Measurements from ENCODE around the gene VMAC. TPM values are rescaled to one million over a fixed set of nuclear protein-coding genes. Genes with fewer than 3 reads are reported as not detected.

VMAC gene
- total RNA-seq, 6 experiments from 2014 or later = 1.7 to 3.9 (median 2.8) TPM

DNA sequence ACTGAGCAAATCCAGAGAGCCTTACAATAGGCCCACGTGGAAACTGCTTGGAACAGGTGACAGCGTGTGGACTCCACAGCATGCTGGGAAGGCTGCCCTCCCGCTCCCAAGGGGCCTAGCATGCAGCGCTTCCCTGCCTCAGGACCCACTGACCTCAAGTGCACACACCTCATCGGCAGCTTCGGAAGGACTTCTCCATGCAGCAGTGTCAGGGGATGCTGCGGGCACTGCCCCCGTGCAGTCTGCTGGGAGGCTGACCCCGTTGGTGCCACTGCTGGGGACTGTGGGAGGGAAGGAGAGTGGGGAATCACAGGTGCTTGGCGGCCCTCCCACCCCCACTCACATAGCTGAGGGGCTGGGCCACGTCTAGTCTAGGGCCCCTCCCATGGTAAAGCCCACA lies 26.6 kb downstream of the VMAC start:
- no peak for DNase-seq
- ATAC-seq = no peak
- 100% methylated on average over 1 of the region's 11 CpGs for WGBS (ENCODE audit: insufficient coverage, low coverage, low lambda C conversion rate, missing lambda C conversion rate)
- Histone ChIP-seq H3K27ac (no peak overlapping the region), H3K4me3 (no peak overlapping the region), H3K27me3 (no peaks in the 10 kb centered on the region), H3K4me1 (peaks cover 0 to 22% (median 10%) of the 10 kb centered on the region in 4 donors), H3K9me3 (no peaks in the 10 kb centered on the region), H3K36me3 (peaks cover 0 to 54% (median 13%) of the 10 kb centered on the region in 4 donors)
- no peak for TF ChIP-seq POLR2A (IDR thresholded peaks at IDR 0.05)
- TF ChIP-seq, protein P1, sequence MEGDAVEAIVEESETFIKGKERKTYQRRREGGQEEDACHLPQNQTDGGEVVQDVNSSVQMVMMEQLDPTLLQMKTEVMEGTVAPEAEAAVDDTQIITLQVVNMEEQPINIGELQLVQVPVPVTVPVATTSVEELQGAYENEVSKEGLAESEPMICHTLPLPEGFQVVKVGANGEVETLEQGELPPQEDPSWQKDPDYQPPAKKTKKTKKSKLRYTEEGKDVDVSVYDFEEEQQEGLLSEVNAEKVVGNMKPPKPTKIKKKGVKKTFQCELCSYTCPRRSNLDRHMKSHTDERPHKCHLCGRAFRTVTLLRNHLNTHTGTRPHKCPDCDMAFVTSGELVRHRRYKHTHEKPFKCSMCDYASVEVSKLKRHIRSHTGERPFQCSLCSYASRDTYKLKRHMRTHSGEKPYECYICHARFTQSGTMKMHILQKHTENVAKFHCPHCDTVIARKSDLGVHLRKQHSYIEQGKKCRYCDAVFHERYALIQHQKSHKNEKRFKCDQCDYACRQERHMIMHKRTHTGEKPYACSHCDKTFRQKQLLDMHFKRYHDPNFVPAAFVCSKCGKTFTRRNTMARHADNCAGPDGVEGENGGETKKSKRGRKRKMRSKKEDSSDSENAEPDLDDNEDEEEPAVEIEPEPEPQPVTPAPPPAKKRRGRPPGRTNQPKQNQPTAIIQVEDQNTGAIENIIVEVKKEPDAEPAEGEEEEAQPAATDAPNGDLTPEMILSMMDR (IDR thresholded peaks at IDR 0.05) = no peak
- intact Hi-C loops (cut with DNase I) = no loop called here

- peaks cover 0 to 28% (median 14%) of the 10 kb centered on the region in 4 donors for H3K4me1 ChIP-seq
- DNase-seq = no peak
- no peak overlapping the region for H3K27ac ChIP-seq
- no peak for ATAC-seq
- 100% methylated on average over 5 of the region's 18 CpGs for WGBS (ENCODE audit: insufficient coverage, low coverage, low lambda C conversion rate, missing lambda C conversion rate)
- no peaks in the 10 kb centered on the region for H3K9me3 ChIP-seq
- no peaks in the 10 kb centered on the region for H3K27me3 ChIP-seq
- TF ChIP-seq, protein P1 (IDR thresholded peaks at IDR 0.05) = no peak
- TF ChIP-seq POLR2A (IDR thresholded peaks at IDR 0.05) = no peak
- intact Hi-C loops (cut with DNase I) = no loop called here
- H3K36me3 ChIP-seq = peaks cover 0 to 47% (median 12%) of the 10 kb centered on the region in 4 donors
- H3K4me3 ChIP-seq = no peak overlapping the region
These were observed 27.5 kb downstream of the VMAC start for GRCh38 chr19:5932146-5932545.

- intact Hi-C loops (cut with DNase I) = no loop called here
- no peak for TF ChIP-seq POLR2A (IDR thresholded peaks at IDR 0.05)
- TF ChIP-seq, protein P1 (IDR thresholded peaks at IDR 0.05) = no peak
- Histone ChIP-seq H3K4me1 (peaks cover 0 to 28% (median 14%) of the 10 kb centered on the region in 4 donors), H3K9me3 (no peaks in the 10 kb centered on the region), H3K27ac (no peak overlapping the region), H3K27me3 (no peaks in the 10 kb centered on the region), H3K36me3 (peaks cover 0 to 41% (median 9%) of the 10 kb centered on the region in 4 donors), H3K4me3 (no peak overlapping the region)
- no peak for DNase-seq
- 98% methylated on average over 8 of the region's 21 CpGs for WGBS (ENCODE audit: insufficient coverage, low coverage, low lambda C conversion rate, missing lambda C conversion rate)
- ATAC-seq = no peak
These were observed 28.1 kb downstream of the VMAC start for GRCh38 chr19:5932609-5933262.

DNA sequence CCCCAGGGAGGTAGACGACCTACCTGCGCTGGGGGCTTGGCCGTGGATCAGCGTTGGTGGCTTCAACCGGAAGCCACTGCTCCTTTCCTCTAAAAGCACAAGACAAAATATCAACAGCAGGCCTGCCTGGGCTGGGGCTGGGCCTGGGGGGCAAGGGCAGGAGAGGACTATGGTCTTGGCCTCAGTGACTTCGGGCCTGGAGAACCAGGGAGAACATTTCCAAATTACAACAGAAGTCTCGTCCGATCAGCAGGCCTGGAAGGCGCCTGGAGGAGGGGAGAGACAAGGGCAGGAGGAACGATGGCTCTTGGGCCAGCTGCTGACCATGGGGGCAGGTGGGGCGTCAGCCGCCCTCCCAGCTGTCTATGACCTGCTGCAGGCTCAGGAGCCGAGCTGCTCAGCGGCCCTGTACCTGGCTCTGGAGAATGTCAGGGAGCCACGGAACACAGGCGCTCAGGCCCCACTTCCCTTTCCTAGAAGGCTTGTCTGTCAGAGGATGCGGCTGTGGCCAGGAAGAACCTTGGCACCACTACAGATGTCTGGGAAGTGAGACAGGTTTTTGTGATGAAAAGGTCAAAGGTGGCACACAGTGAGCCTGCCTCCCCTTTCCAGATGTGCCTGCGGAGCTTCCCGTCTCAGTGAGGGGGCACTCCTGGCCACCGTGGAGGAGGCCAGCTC lies 28.9 kb downstream of the VMAC start:
- Histone ChIP-seq H3K36me3 (peaks cover 0 to 36% (median 8%) of the 10 kb centered on the region in 4 donors), H3K4me1 (peaks cover 0 to 28% (median 14%) of the 10 kb centered on the region in 4 donors), H3K4me3 (no peak overlapping the region), H3K27ac (no peak overlapping the region), H3K27me3 (no peaks in the 10 kb centered on the region), H3K9me3 (no peaks in the 10 kb centered on the region)
- no peak for ATAC-seq
- intact Hi-C loops (cut with DNase I) = no loop called here
- WGBS (ENCODE audit: insufficient coverage, low coverage, low lambda C conversion rate, missing lambda C conversion rate) = 54% methylated on average over 4 of the region's 20 CpGs
- DNase-seq = no peak
- TF ChIP-seq POLR2A (IDR thresholded peaks at IDR 0.05) = no peak
- TF ChIP-seq, protein P1 (IDR thresholded peaks at IDR 0.05) = no peak

Measured in right lobe of liver (tissue), 6 donors.